K562 (cell line): ENCODE data around the gene WIF1. TPM values are rescaled to one million over a fixed set of nuclear protein-coding genes. Genes with fewer than 3 reads are reported as not detected.

Experiments used
- ATAC-seq: fragments of 200-7000 bp; cut with Tn5 transposase; 3 replicates; pipeline ENCODE4 v1.9.1; 2020; ENCODE audit warnings: moderate library complexity
- BruUV-seq: library from RNA; stranded (reverse); fragments of 400-500 nt; replicated peaks from 2 replicates; lab custom pipeline; 2021; lab: Mats Ljungman, UMichigan
- CTCF ChIA-PET: fragments of 300-600 bp; formaldehyde crosslinking; extraction: SDS; loops from one replicate; lab custom pipeline; 2021; ENCODE audit warnings: low intra/inter-chr PET ratio; lab: Yijun Ruan, JAX
- POLR2A ChIA-PET: fragments of 300-600, 350-650 bp; sonication (Branson Sonifier 250); formaldehyde crosslinking; extraction: SDS; loops from one replicate; lab custom pipeline; 2021; ENCODE audit warnings: antibody characterized with exemption, inconsistent platforms; lab: Yijun Ruan, JAX
- DNase-seq, 4 experiments: peaks; one replicate each; pipeline versions ENCODE4 v3.0.0 to v3.0.0-alpha.2; 2011 to 2018; ENCODE audit warnings: low spot score in 3 of 4, mixed read lengths in 3 of 4; ENCODE audit errors: extremely low read depth in 1 of 4
- FAIRE-seq: peaks from 2 replicates; lab custom pipeline; 2011; peaks lifted over from hg19 to GRCh38; lab: Jason Lieb, UNC
- H2AFZ ChIP-seq: 2 replicates; pipeline ENCODE4 v1.6.0; 2011; ENCODE audit warnings: low read depth, low read length, control low read depth, inconsistent platforms
- H3K27ac ChIP-seq: fragments of 200-600 bp; 3 replicates; pipeline ENCODE4 v1.8.0; 2011; ENCODE audit warnings: low read depth, mild to moderate bottlenecking, control low read depth, inconsistent platforms, low read length, moderate library complexity, mixed read lengths; ENCODE audit errors: extremely low read depth
- H3K27me3 ChIP-seq, 2 experiments: fragments of 300-600 bp in 1 of 2; 2 replicates in 1 of 2; 3 replicates in 1 of 2; pipeline versions ENCODE4 v1.6.0 to v1.8.0; 2011; ENCODE audit warnings: inconsistent platforms in 2 of 2, low read length in 2 of 2, mild to moderate bottlenecking in 1 of 2, mixed read lengths in 1 of 2, moderate library complexity in 1 of 2; ENCODE audit not compliant: control insufficient read depth in 2 of 2, insufficient read depth in 2 of 2
- H3K36me3 ChIP-seq: fragments of 300-600 bp; 3 replicates; pipeline ENCODE4 v1.8.0; 2011; ENCODE audit warnings: mild to moderate bottlenecking, low read length, inconsistent platforms; ENCODE audit not compliant: control insufficient read depth, insufficient read depth
- H3K4me1 ChIP-seq, 2 experiments: fragments of 200-600 bp in 1 of 2; replicated peaks in 1 of 2; 2 replicates in 1 of 2; 3 replicates in 1 of 2; pipeline versions ENCODE4 v1.5.1 to v1.8.0; 2011; ENCODE audit warnings: inconsistent platforms in 2 of 2, low read length in 2 of 2, mild to moderate bottlenecking in 1 of 2, mixed read lengths in 1 of 2, moderate library complexity in 1 of 2; ENCODE audit not compliant: control insufficient read depth in 2 of 2, insufficient read depth in 2 of 2
- H3K4me2 ChIP-seq: 2 replicates; pipeline ENCODE4 v1.6.1; 2011; ENCODE audit warnings: low read length, control low read depth, inconsistent platforms, mixed read lengths; ENCODE audit not compliant: insufficient read depth
- H3K4me3 ChIP-seq: fragments of 200-600 bp; sonication (generic), shearing (Covaris generic); 2 replicates; pipeline ENCODE4 v1.5.1; 2016; ENCODE audit warnings: control low read depth, inconsistent platforms
- H3K79me2 ChIP-seq: fragments of 200-600 bp; 3 replicates; pipeline ENCODE4 v1.8.0; 2011; ENCODE audit warnings: low read length, inconsistent platforms; ENCODE audit not compliant: control insufficient read depth, insufficient read depth
- H3K9ac ChIP-seq, 2 experiments: 2 replicates each; pipeline versions ENCODE4 v1.6.0 to v1.6.1; 2011; ENCODE audit warnings: low read depth in 2 of 2, low read length in 2 of 2, control low read depth in 1 of 2, inconsistent platforms in 1 of 2, mild to moderate bottlenecking in 1 of 2, mixed read lengths in 1 of 2; ENCODE audit not compliant: insufficient read depth in 1 of 2
- H3K9me1 ChIP-seq: one replicate; pipeline ENCODE4 v1.6.0; 2011; ENCODE audit warnings: inconsistent platforms, mild to moderate bottlenecking, low read length, moderate library complexity; ENCODE audit not compliant: control insufficient read depth, insufficient read depth
- H3K9me3 ChIP-seq: replicated peaks from 2 replicates; pipeline ENCODE4 v1.5.1; 2011; ENCODE audit warnings: low read depth, low read length, inconsistent platforms; ENCODE audit not compliant: control insufficient read depth, insufficient read depth
- H4K20me1 ChIP-seq: replicated peaks from 2 replicates; pipeline ENCODE4 v1.6.1; 2011; ENCODE audit warnings: low read length, inconsistent platforms, mixed read lengths; ENCODE audit not compliant: control insufficient read depth, insufficient read depth
- CBFA2T3 ChIP-seq: fragments of 450-650 bp; IDR thresholded peaks from 2 replicates; pipeline ENCODE4 v1.6.1; 2017
- EWSR1 ChIP-seq: fragments of 450-650 bp; IDR thresholded peaks from 2 replicates; pipeline ENCODE4 v1.6.1; 2018; ENCODE audit warnings: borderline replicate concordance, mild to moderate bottlenecking, low read depth, moderate library complexity; ENCODE audit not compliant: partially characterized antibody
- HDAC8 ChIP-seq: fragments of 450-650 bp; IDR thresholded peaks from 2 replicates; pipeline ENCODE4 v1.6.1; 2016; ENCODE audit warnings: mild to moderate bottlenecking, missing genetic modification characterization, moderate library complexity, missing compliant biosample characterization
- NFYB ChIP-seq: IDR thresholded peaks from 2 replicates; pipeline ENCODE4 v1.6.1; 2011; ENCODE audit warnings: mild to moderate bottlenecking, moderate library complexity; ENCODE audit not compliant: insufficient read length; ENCODE audit errors: extremely low read depth
- NR2C2 ChIP-seq, 2 experiments: fragments of 200-800 bp in 1 of 2; sonication (Bioruptor generic) in 1 of 2; sonication (generic) in 1 of 2; formaldehyde crosslinking in 1 of 2; IDR thresholded peaks; 2 replicates each; pipeline versions ENCODE4 v1.6.1 to v1.8.0; 2016 to 2022; ENCODE audit warnings: mild to moderate bottlenecking in 1 of 2, missing compliant biosample characterization in 1 of 2, missing genetic modification characterization in 1 of 2, missing genetic modification reagents in 1 of 2
- NR2F6 ChIP-seq: fragments of 450-650 bp; formaldehyde crosslinking; IDR thresholded peaks from 2 replicates; pipeline ENCODE4 v1.4.0; 2020; ENCODE audit warnings: mild to moderate bottlenecking
- STAT5B ChIP-seq: fragments of 250-450 bp; sonication (Bioruptor Pico); IDR thresholded peaks from 2 replicates; pipeline ENCODE4 v1.8.0; 2021; ENCODE audit warnings: mild to moderate bottlenecking, inconsistent platforms
- ZFX ChIP-seq: sonication (generic); formaldehyde crosslinking; IDR thresholded peaks from 2 replicates; pipeline ENCODE4 v1.8.0; 2022; ENCODE audit warnings: mild to moderate bottlenecking, missing genetic modification reagents, moderate library complexity
- WGBS: fragments of 100-300 bp; shearing (Covaris generic); methylation state at CpG from one replicate; pipeline ENCODE4 v1.1.6; 2016; ENCODE audit warnings: low coverage, mixed read lengths; ENCODE audit not compliant: insufficient coverage; ENCODE audit errors: missing lambda C conversion rate; 5-methylcytosine and 5-hydroxymethylcytosine counted together
- in situ Hi-C: fragments of 300-500 bp; cut with MboI; formaldehyde crosslinking; loops from 4 replicates; pipeline ENCODE4 v1.15.0; 2018; ENCODE audit warnings: inconsistent platforms, mixed read lengths
- intact Hi-C: fragments of 100-400 bp; cut with micrococcal nuclease; formaldehyde crosslinking; loops from 2 replicates; pipeline ENCODE4 v1.14.2; 2022
- polyA plus RNA-seq, 8 experiments: library from polyadenylated mRNA; depleted of rRNA in 4 of 8; stranded (reverse) in 5 of 8; unstranded in 3 of 8; fragments of >200 nt; fragmentation: Nextera tagmentation in 2 of 8; fragmentation: Illumina TruSeq in 1 of 8; extraction: Ambion mirVana in 2 of 8; extraction: Trizol in 1 of 8; gene quantifications; 2 replicates each; pipeline versions ENCODE4 v1.2.1 to v1.2.3, GENCODE V29; 2011 to 2014; ENCODE audit warnings: inconsistent platforms in 1 of 8, missing spikeins in 1 of 8
- total RNA-seq, 7 experiments: library from RNA; depleted of rRNA in 6 of 7; stranded (reverse); fragments of >200 nt in 6 of 7; fragmentation: Illumina TruSeq in 2 of 7; extraction: Trizol in 2 of 7; gene quantifications; 2 replicates each; pipeline versions ENCODE4 v1.2.1 to v1.2.3, GENCODE V29; 2011 to 2021; ENCODE audit warnings: low replicate concordance in 1 of 7
- TF ChIP-seq, protein P1 (sequence below): fragments of 450-650 bp; IDR thresholded peaks from 2 replicates; pipeline ENCODE4 v1.6.1; 2016; ENCODE audit warnings: mild to moderate bottlenecking, moderate library complexity

The WIF1 gene
- total and polyA plus RNA-seq, 9 of the 15 experiments (the other 6 are each of a cell fraction or from before 2014, with no cell fraction given): not detected

DNA sequence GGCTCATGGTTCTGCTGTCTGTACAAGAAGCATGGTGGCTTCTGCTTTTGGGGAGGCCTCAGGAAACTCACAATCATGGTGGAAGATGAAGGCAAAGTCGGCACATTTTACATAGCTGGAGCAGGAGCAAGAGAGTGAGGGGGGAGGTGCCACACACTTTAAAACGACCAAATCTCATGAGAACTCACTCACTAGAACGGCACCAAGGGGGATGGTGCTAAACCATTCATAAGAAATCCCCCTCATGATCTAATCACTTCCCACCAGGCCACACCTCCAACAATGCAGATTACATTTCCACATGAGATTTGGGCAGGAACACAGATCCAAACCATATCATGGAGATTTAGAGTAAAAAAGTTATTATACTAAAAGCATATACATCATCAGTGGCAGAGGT lies 34.7 kb upstream of the WIF1 start:
- WGBS: 6% methylated on average over 3 of the region's 3 CpGs
- Histone ChIP-seq H3K4me1 (peaks cover 0 to 4% of the 10 kb centered on the region in 2 experiments; a peak in 3 of 5 replicates), H2AFZ (peak overlapping the region; percentile 87), H3K79me2 (no peaks in the 10 kb centered on the region), H3K4me2 (no peak overlapping the region), H3K36me3 (no peaks in the 10 kb centered on the region), H3K27ac (no peak overlapping the region), H4K20me1 (no peaks in the 10 kb centered on the region), H3K27me3 (peaks cover 0 to 3% of the 10 kb centered on the region in 2 experiments; a peak in 1 of 5 replicates), H3K9me1 (no peaks in the 10 kb centered on the region), H3K9ac (no peak overlapping the region), H3K4me3 (no peak overlapping the region), H3K9me3 (no peaks in the 10 kb centered on the region)
- ATAC-seq (peak; percentile 68), DNase-seq (peak in 1 of 4 experiments; percentile 10), FAIRE-seq (no peak)
- intact Hi-C loops (no loop called here), in situ Hi-C loops (no loop called here)
- TF ChIP-seq, protein P1, sequence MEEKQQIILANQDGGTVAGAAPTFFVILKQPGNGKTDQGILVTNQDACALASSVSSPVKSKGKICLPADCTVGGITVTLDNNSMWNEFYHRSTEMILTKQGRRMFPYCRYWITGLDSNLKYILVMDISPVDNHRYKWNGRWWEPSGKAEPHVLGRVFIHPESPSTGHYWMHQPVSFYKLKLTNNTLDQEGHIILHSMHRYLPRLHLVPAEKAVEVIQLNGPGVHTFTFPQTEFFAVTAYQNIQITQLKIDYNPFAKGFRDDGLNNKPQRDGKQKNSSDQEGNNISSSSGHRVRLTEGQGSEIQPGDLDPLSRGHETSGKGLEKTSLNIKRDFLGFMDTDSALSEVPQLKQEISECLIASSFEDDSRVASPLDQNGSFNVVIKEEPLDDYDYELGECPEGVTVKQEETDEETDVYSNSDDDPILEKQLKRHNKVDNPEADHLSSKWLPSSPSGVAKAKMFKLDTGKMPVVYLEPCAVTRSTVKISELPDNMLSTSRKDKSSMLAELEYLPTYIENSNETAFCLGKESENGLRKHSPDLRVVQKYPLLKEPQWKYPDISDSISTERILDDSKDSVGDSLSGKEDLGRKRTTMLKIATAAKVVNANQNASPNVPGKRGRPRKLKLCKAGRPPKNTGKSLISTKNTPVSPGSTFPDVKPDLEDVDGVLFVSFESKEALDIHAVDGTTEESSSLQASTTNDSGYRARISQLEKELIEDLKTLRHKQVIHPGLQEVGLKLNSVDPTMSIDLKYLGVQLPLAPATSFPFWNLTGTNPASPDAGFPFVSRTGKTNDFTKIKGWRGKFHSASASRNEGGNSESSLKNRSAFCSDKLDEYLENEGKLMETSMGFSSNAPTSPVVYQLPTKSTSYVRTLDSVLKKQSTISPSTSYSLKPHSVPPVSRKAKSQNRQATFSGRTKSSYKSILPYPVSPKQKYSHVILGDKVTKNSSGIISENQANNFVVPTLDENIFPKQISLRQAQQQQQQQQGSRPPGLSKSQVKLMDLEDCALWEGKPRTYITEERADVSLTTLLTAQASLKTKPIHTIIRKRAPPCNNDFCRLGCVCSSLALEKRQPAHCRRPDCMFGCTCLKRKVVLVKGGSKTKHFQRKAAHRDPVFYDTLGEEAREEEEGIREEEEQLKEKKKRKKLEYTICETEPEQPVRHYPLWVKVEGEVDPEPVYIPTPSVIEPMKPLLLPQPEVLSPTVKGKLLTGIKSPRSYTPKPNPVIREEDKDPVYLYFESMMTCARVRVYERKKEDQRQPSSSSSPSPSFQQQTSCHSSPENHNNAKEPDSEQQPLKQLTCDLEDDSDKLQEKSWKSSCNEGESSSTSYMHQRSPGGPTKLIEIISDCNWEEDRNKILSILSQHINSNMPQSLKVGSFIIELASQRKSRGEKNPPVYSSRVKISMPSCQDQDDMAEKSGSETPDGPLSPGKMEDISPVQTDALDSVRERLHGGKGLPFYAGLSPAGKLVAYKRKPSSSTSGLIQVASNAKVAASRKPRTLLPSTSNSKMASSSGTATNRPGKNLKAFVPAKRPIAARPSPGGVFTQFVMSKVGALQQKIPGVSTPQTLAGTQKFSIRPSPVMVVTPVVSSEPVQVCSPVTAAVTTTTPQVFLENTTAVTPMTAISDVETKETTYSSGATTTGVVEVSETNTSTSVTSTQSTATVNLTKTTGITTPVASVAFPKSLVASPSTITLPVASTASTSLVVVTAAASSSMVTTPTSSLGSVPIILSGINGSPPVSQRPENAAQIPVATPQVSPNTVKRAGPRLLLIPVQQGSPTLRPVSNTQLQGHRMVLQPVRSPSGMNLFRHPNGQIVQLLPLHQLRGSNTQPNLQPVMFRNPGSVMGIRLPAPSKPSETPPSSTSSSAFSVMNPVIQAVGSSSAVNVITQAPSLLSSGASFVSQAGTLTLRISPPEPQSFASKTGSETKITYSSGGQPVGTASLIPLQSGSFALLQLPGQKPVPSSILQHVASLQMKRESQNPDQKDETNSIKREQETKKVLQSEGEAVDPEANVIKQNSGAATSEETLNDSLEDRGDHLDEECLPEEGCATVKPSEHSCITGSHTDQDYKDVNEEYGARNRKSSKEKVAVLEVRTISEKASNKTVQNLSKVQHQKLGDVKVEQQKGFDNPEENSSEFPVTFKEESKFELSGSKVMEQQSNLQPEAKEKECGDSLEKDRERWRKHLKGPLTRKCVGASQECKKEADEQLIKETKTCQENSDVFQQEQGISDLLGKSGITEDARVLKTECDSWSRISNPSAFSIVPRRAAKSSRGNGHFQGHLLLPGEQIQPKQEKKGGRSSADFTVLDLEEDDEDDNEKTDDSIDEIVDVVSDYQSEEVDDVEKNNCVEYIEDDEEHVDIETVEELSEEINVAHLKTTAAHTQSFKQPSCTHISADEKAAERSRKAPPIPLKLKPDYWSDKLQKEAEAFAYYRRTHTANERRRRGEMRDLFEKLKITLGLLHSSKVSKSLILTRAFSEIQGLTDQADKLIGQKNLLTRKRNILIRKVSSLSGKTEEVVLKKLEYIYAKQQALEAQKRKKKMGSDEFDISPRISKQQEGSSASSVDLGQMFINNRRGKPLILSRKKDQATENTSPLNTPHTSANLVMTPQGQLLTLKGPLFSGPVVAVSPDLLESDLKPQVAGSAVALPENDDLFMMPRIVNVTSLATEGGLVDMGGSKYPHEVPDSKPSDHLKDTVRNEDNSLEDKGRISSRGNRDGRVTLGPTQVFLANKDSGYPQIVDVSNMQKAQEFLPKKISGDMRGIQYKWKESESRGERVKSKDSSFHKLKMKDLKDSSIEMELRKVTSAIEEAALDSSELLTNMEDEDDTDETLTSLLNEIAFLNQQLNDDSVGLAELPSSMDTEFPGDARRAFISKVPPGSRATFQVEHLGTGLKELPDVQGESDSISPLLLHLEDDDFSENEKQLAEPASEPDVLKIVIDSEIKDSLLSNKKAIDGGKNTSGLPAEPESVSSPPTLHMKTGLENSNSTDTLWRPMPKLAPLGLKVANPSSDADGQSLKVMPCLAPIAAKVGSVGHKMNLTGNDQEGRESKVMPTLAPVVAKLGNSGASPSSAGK: 0 out of 2 replicates have a peak, but pooled peaks have one; percentile 4
- TF ChIP-seq NFYB (no peak), NR2C2 (CRISPR knock-in tag; IDR thresholded peaks at IDR 0.05) (no peak), NR2C2 (tag; IDR thresholded peaks at IDR 0.05) (no peak), STAT5B (CRISPR knock-in tag) (no peak), NR2F6 (CRISPR knock-in tag) (no peak), CBFA2T3 (0 out of 2 replicates have a peak, but pooled peaks have one; percentile 26), EWSR1 (no peak), HDAC8 (tag) (no peak), ZFX (CRISPR knock-in tag) (no peak)
- BruUV-seq: no TSS peak
- ChIA-PET POLR2A (interaction anchor here (1.3 to 1.5 kb wide), 2 partner anchors 9 to 13 kb away, joined by 3 to 4 read pairs; partner anchors contain the start of gene LEMD3), CTCF (no interaction called here)
